Thymus (tissue), 11 donors: ENCODE data around the gene DDAH2. TPM values are rescaled to one million over a fixed set of nuclear protein-coding genes. Genes with fewer than 3 reads are reported as not detected.

Source experiments
- DNase-seq, 9 donors: peaks; one replicate each; pipeline ENCODE4 v3.0.0-alpha.2; 2013; ENCODE audit warnings: low spot score in 9 of 9, low read depth in 6 of 9, missing footprints in 1 of 9
- H3K27ac ChIP-seq, 2 donors: one replicate each; pipeline ENCODE4 v1.5.1; 2013; ENCODE audit warnings: control low read depth in 1 of 2, low read depth in 1 of 2, low read length in 1 of 2, mild to moderate bottlenecking in 1 of 2, moderate library complexity in 1 of 2
- H3K27me3 ChIP-seq, 2 donors: one replicate each; pipeline ENCODE4 v1.5.1; 2013; ENCODE audit warnings: low read length in 1 of 2; ENCODE audit not compliant: control insufficient read depth in 2 of 2, insufficient read depth in 1 of 2
- H3K36me3 ChIP-seq, 2 donors: one replicate each; pipeline ENCODE4 v1.5.1; 2013; ENCODE audit warnings: low read length in 1 of 2, mild to moderate bottlenecking in 1 of 2, moderate library complexity in 1 of 2; ENCODE audit not compliant: control insufficient read depth in 2 of 2, insufficient read depth in 2 of 2
- H3K4me1 ChIP-seq, 2 donors: one replicate each; pipeline ENCODE4 v1.5.1; 2013; ENCODE audit warnings: low read length in 2 of 2; ENCODE audit not compliant: control insufficient read depth in 2 of 2, insufficient read depth in 2 of 2
- H3K4me3 ChIP-seq, 2 donors: one replicate each; pipeline ENCODE4 v1.5.1; 2013; ENCODE audit warnings: low read length in 2 of 2, control low read depth in 1 of 2, mild to moderate bottlenecking in 1 of 2
- H3K9me3 ChIP-seq, 2 donors: one replicate each; pipeline ENCODE4 v1.5.1; 2013; ENCODE audit warnings: low read length in 1 of 2, mild to moderate bottlenecking in 1 of 2; ENCODE audit not compliant: control insufficient read depth in 2 of 2, insufficient read depth in 1 of 2
- WGBS: extraction: QIAGEN DNeasy Blood & Tissue Kit; methylation state at CpG from one replicate; pipeline ENCODE4 v1.1.7; 2013; 5-methylcytosine and 5-hydroxymethylcytosine counted together
- polyA plus RNA-seq: library from polyadenylated mRNA; stranded (reverse); fragments of 200-250 nt; gene quantifications from one replicate; pipeline ENCODE4 v1.2.3, GENCODE V29; 2013
- total RNA-seq: library from RNA; stranded (reverse); fragments of 120-200 nt; gene quantifications from one replicate; pipeline ENCODE4 v1.2.4, GENCODE V29; 2013
- donor health status: healthy.

The DDAH2 gene
- total and polyA plus RNA-seq, 2 donors, result 49.6 to 105 TPM

GRCh38 chr6:31763619-31763940 is 34.5 kb upstream of the DDAH2 start:
- WGBS, result 96% methylated on average over 1 of the region's 1 CpG
- Histone ChIP-seq H3K27me3 (peaks cover 0 to 17% of the 10 kb centered on the region in 2 donors), H3K27ac (no peak overlapping the region), H3K36me3 (peaks cover 20 to 48% of the 10 kb centered on the region in 2 donors), H3K4me3 (no peak overlapping the region), H3K4me1 (peaks cover 0 to 12% of the 10 kb centered on the region in 2 donors), H3K9me3 (no peaks in the 10 kb centered on the region)
- DNase-seq, result no peak

GRCh38 chr6:31762878-31763618 is 33.9 kb upstream of the DDAH2 start:
- peaks cover 0 to 17% of the 10 kb centered on the region in 2 donors for H3K27me3 ChIP-seq
- DNase-seq, result no peak
- H3K4me3 ChIP-seq, result no peak overlapping the region
- H3K36me3 ChIP-seq, result peaks cover 25 to 52% of the 10 kb centered on the region in 2 donors
- peaks cover 0 to 12% of the 10 kb centered on the region in 2 donors for H3K4me1 ChIP-seq
- H3K9me3 ChIP-seq, result no peaks in the 10 kb centered on the region
- 95% methylated on average over 8 of the region's 8 CpGs for WGBS
- H3K27ac ChIP-seq, result no peak overlapping the region

- no peaks in the 10 kb centered on the region for H3K9me3 ChIP-seq
- peaks cover 0 to 15% of the 10 kb centered on the region in 2 donors for H3K27me3 ChIP-seq
- H3K4me3 ChIP-seq, result no peak within 1 kb of the TSS
- no peak for DNase-seq
- H3K36me3 ChIP-seq, result peaks cover 25 to 52% of the 10 kb centered on the region in 2 donors
- WGBS, result 92% methylated on average over 4 of the region's 4 CpGs
- peaks cover 0 to 12% of the 10 kb centered on the region in 2 donors for H3K4me1 ChIP-seq
- no peak within 1 kb of the TSS for H3K27ac ChIP-seq
Observed at GRCh38 chr6:31762356-31762755, 33.3 kb upstream of the DDAH2 start, which contains the start of gene SAPCD1. Gene SAPCD1 (plus strand): TSS chr6:31762656. CDS start chr6:31763055, 399 bp downstream.

- H3K36me3 ChIP-seq, result peaks cover 25 to 52% of the 10 kb centered on the region in 2 donors
- DNase-seq, result no peak
- WGBS, result 99% methylated on average over 8 of the region's 8 CpGs
Observed at GRCh38 chr6:31761343-31761742, 32.2 kb upstream of the DDAH2 start.

GRCh38 chr6:31760790-31761189 is 31.7 kb upstream of the DDAH2 start:
- Histone ChIP-seq H3K4me3 (no peak overlapping the region), H3K9me3 (no peaks in the 10 kb centered on the region), H3K27me3 (peaks cover 0 to 4% of the 10 kb centered on the region in 2 donors), H3K4me1 (peaks cover 0 to 12% of the 10 kb centered on the region in 2 donors), H3K36me3 (peaks cover 25 to 52% of the 10 kb centered on the region in 2 donors), H3K27ac (no peak overlapping the region)
- WGBS, result 97% methylated on average over 5 of the region's 5 CpGs
- no peak for DNase-seq

More at GRCh38 chr6:31761343-31761742, 32.2 kb upstream of the DDAH2 start:
- Histone ChIP-seq H3K27ac (no peak overlapping the region), H3K27me3 (peaks cover 0 to 10% of the 10 kb centered on the region in 2 donors), H3K9me3 (no peaks in the 10 kb centered on the region), H3K4me3 (no peak overlapping the region), H3K4me1 (peaks cover 0 to 12% of the 10 kb centered on the region in 2 donors)

GRCh38 chr6:31758281-31758680 is 29.2 kb upstream of the DDAH2 start:
- Histone ChIP-seq H3K27ac (no peak overlapping the region), H3K9me3 (no peaks in the 10 kb centered on the region), H3K27me3 (no peaks in the 10 kb centered on the region), H3K4me1 (peaks cover 0 to 12% of the 10 kb centered on the region in 2 donors), H3K4me3 (no peak overlapping the region), H3K36me3 (peaks cover 27 to 49% of the 10 kb centered on the region in 2 donors)
- DNase-seq, result no peak
- 99% methylated on average over 2 of the region's 2 CpGs for WGBS

- Histone ChIP-seq H3K9me3 (no peaks in the 10 kb centered on the region), H3K27ac (no peak overlapping the region), H3K36me3 (peaks cover 7 to 8% of the 10 kb centered on the region in 2 donors), H3K27me3 (no peaks in the 10 kb centered on the region), H3K4me3 (no peak overlapping the region), H3K4me1 (no peaks in the 10 kb centered on the region)
- no peak for DNase-seq
- WGBS, result 85% methylated on average over 8 of the region's 8 CpGs
Observed at GRCh38 chr6:31752739-31753319, 23.7 kb upstream of the DDAH2 start.

- H3K9me3 ChIP-seq, result no peaks in the 10 kb centered on the region
- H3K27ac ChIP-seq, result no peak overlapping the region
- H3K36me3 ChIP-seq, result peaks cover 15 to 17% of the 10 kb centered on the region in 2 donors
- H3K4me3 ChIP-seq, result no peak overlapping the region
- no peaks in the 10 kb centered on the region for H3K27me3 ChIP-seq
- no peaks in the 10 kb centered on the region for H3K4me1 ChIP-seq
- no peak for DNase-seq
- WGBS, result 98% methylated on average over 7 of the region's 7 CpGs
Observed at GRCh38 chr6:31750411-31751022, 21.4 kb upstream of the DDAH2 start.
